ENCODE measurements around the gene GALNT12. TPM values are rescaled to one million over a fixed set of nuclear protein-coding genes. Genes with fewer than 3 reads are reported as not detected.

Gene GALNT12
- total RNA-seq, 4 donors from 2014 or later: 17.5 to 25.9 (median 21.1) TPM

DNA sequence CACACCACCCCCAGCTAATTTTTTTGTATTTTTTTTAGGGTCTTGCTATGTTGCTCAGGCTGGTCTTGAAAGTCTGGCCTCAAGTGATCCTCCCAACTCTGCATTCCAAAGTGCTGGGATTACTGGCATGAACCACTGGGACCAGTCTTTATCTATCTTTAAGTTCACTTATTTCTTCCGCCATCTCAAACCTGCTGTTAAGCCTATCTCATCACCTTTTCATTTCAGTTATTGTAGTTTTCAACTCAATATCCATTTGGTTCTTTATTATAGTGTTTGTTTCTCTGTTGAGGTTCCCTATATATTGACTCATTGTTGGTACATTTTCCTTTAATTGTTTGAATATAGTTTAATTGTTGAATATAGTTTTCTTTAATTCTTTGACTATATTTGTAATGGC, 48.1 kb downstream of the GALNT12 start:
- Histone ChIP-seq H3K4me3 (no peak overlapping the region), H3K4me1 (peaks cover 0 to 20% (median 0%) of the 10 kb centered on the region in 3 donors), H3K27ac (no peak overlapping the region), H3K36me3 (no peaks in the 10 kb centered on the region), H3K27me3 (no peaks in the 10 kb centered on the region), H3K9me3 (no peaks in the 10 kb centered on the region)
- intact Hi-C loops (cut with DNase I): no loop called here
- no peak for DNase-seq
- WGBS, 2 donors: 87 to 96% methylated on average over 1 of the region's 1 CpG
- TF ChIP-seq, protein P1, sequence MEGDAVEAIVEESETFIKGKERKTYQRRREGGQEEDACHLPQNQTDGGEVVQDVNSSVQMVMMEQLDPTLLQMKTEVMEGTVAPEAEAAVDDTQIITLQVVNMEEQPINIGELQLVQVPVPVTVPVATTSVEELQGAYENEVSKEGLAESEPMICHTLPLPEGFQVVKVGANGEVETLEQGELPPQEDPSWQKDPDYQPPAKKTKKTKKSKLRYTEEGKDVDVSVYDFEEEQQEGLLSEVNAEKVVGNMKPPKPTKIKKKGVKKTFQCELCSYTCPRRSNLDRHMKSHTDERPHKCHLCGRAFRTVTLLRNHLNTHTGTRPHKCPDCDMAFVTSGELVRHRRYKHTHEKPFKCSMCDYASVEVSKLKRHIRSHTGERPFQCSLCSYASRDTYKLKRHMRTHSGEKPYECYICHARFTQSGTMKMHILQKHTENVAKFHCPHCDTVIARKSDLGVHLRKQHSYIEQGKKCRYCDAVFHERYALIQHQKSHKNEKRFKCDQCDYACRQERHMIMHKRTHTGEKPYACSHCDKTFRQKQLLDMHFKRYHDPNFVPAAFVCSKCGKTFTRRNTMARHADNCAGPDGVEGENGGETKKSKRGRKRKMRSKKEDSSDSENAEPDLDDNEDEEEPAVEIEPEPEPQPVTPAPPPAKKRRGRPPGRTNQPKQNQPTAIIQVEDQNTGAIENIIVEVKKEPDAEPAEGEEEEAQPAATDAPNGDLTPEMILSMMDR (IDR thresholded peaks at IDR 0.05): no peak
- TF ChIP-seq POLR2A (IDR thresholded peaks at IDR 0.05): no peak

GRCh38 chr9:98856982-98857381, 49.5 kb downstream of the GALNT12 start:
- 79 to 88% methylated on average over 5 of the region's 5 CpGs for WGBS, 2 donors
- no peaks in the 10 kb centered on the region for H3K9me3 ChIP-seq
- TF ChIP-seq POLR2A (IDR thresholded peaks at IDR 0.05): no peak
- TF ChIP-seq, protein P1 (IDR thresholded peaks at IDR 0.05): no peak
- peaks cover 0 to 28% (median 0%) of the 10 kb centered on the region in 3 donors for H3K4me1 ChIP-seq
- no peaks in the 10 kb centered on the region for H3K36me3 ChIP-seq
- H3K27ac ChIP-seq: no peak overlapping the region
- no peak for DNase-seq
- no peaks in the 10 kb centered on the region for H3K27me3 ChIP-seq
- intact Hi-C loops (cut with DNase I): no loop called here
- H3K4me3 ChIP-seq: no peak overlapping the region

- TF ChIP-seq, protein P1 (IDR thresholded peaks at IDR 0.05): no peak
- TF ChIP-seq POLR2A (IDR thresholded peaks at IDR 0.05): no peak
- Histone ChIP-seq H3K27ac (no peak overlapping the region), H3K9me3 (no peaks in the 10 kb centered on the region), H3K27me3 (no peaks in the 10 kb centered on the region), H3K36me3 (no peaks in the 10 kb centered on the region), H3K4me3 (no peak overlapping the region), H3K4me1 (peaks cover 0 to 30% (median 4%) of the 10 kb centered on the region in 3 donors)
- WGBS, 2 donors: 49 to 66% methylated on average over 4 of the region's 5 CpGs
- DNase-seq: no peak
- intact Hi-C loops (cut with DNase I): no loop called here
These were observed 52.5 kb downstream of the GALNT12 start for GRCh38 chr9:98859941-98860340.

DNA sequence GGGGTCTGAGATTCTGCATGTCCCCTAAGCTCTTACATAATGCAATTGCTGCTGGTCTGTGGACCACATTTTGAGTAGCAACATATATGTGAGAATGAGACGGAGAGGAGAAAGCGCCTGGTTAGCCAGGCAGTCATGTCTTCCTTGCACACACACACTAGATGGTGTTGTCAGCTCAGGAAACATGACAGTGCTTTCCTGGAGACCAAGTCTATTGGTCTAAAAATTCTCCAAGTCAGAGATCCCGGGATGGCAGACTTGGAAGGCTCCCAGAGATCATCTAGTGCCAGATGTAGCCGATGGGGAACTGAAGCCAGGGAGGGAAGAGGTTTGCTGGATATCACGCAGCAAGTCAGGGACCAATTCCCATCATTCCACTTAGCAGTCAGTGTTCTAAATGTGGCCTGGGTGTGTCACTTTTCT, 53.4 kb downstream of the GALNT12 start:
- Histone ChIP-seq H3K9me3 (no peaks in the 10 kb centered on the region), H3K4me1 (peaks cover 0 to 36% (median 4%) of the 10 kb centered on the region in 3 donors), H3K27me3 (no peaks in the 10 kb centered on the region), H3K36me3 (no peaks in the 10 kb centered on the region), H3K4me3 (no peak overlapping the region), H3K27ac (peak overlapping the region in 3 of 4 donors; percentile 22 to 64 (median 58))
- intact Hi-C loops (cut with DNase I): no loop called here
- 20 to 25% methylated on average over 5 of the region's 5 CpGs for WGBS, 2 donors
- no peak for DNase-seq
- TF ChIP-seq, protein P1 (IDR thresholded peaks at IDR 0.05): peak in 5 of 6 experiments; percentile 13 to 27 (median 22)
- TF ChIP-seq POLR2A (IDR thresholded peaks at IDR 0.05): no peak

- peaks cover 4 to 47% (median 12%) of the 10 kb centered on the region in 3 donors for H3K4me1 ChIP-seq
- intact Hi-C loops (cut with DNase I): no loop called here
- no peaks in the 10 kb centered on the region for H3K27me3 ChIP-seq
- no peak for TF ChIP-seq POLR2A (IDR thresholded peaks at IDR 0.05)
- TF ChIP-seq, protein P1 (IDR thresholded peaks at IDR 0.05): no peak
- no peak overlapping the region for H3K4me3 ChIP-seq
- no peak for DNase-seq
- H3K36me3 ChIP-seq: no peaks in the 10 kb centered on the region
- H3K27ac ChIP-seq: peak overlapping the region in 3 of 4 donors; percentile 58 to 78 (median 64)
- no peaks in the 10 kb centered on the region for H3K9me3 ChIP-seq
- 47 to 67% methylated on average over 7 to 8 of the region's 8 CpGs for WGBS, 2 donors
These were observed 54.5 kb downstream of the GALNT12 start for GRCh38 chr9:98861781-98862504.

Measured in esophagus squamous epithelium (tissue), 5 donors.